Measurements from ENCODE around the gene RAET1G.

RAET1G gene

DNA sequence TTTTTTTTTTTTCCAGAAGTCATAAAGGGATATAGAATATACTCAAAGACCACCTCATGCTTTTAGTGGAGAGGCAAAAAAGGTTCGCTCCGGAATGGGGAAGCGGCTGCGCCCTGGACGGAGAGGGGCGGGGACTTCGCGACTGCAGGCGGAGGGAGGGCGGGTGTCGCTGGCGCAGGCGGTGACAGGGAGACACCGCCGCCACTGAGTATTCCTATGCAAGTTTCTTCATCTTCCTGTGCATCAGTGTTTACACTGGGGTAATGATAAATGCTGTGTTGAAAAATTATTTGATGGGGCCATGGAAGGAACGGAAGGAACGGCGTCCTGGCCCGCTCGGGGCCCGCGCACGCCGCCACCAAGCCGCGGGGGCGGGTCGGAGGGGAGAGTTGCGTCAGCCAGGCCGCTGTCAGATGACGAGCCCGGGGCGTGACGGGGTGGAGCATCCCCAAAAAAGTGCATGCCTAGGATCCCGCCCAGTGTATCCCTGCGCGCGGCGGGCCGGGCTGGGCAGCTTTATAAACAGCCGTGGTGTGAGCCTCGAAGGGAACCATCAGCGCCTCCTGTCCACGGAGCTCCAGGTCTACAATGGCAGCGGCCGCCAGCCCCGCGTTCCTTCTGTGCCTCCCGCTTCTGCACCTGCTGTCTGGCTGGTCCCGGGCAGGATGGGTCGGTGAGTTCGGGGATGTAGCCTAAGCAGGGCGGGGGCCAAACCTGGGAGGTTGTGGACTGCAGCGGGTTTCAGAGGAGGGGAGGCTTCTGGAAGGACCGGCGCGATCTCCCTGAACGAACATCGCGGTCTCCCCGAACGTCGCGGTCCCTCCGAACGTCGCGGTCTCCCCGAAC is 40.8 kb upstream of the RAET1G start, which contains the start of gene ULBP1:
Gene ULBP1, plus strand, starts transcription at position 482 of the 846 bp plus-strand sequence. Its CDS starts 107 bp downstream, at position 589.
- peak; percentile 83 for ATAC-seq (ENCODE audit: insufficient read depth, low read depth)

DNA sequence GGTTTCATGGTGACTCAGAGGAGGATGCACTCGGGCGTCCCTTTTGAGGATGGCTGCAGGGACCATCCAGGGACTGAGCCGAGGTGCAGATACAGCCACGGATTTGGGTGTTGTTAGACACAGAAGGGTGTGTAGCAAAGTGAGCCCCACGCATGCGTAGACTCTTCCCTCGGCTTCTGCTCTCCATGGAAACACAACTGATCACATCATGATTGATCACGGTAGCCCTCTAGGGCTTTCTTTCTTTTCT is 40.2 kb upstream of the RAET1G start:
- H3K4me3 ChIP-seq (ENCODE audit: low read depth in 1 of 2, low read length in 2 of 2): peak overlapping the region; percentile 11 to 59; a peak in 3 of 4 replicates
- H3K9ac ChIP-seq (ENCODE audit: low read depth, low read length): peak overlapping the region; percentile 55

More for the DNA sequence above, 40.8 kb upstream of the RAET1G start, which contains the start of gene ULBP1:
- Histone ChIP-seq H3K4me2 (ENCODE audit: insufficient read depth, low read length) (peak within 1 kb of the TSS; percentile 70), H4K20me1 (ENCODE audit: insufficient read depth, low read length) (no peaks in the 10 kb centered on the region), H3K36me3 (ENCODE audit: insufficient read depth, low read length) (no peaks in the 10 kb centered on the region), H3K4me1 (ENCODE audit: insufficient read depth, low read length) (peaks cover 19% of the 10 kb centered on the region), H3K4me3 (ENCODE audit: low read depth in 1 of 2, low read length in 2 of 2) (peak within 1 kb of the TSS; percentile 11 to 59; a peak in 3 of 4 replicates), H3K9me3 (ENCODE audit: insufficient read depth, low read length, severe bottlenecking) (peaks cover 8% of the 10 kb centered on the region), H3K79me2 (ENCODE audit: insufficient read depth, low read length) (no peaks in the 10 kb centered on the region), H3K27ac (ENCODE audit: low read length) (peak within 1 kb of the TSS; percentile 72), H3K27me3 (ENCODE audit: insufficient read depth, low read length, poor library complexity) (no peaks in the 10 kb centered on the region), H2AFZ (ENCODE audit: low read depth, low read length) (peak within 1 kb of the TSS; percentile 80), H3K9ac (ENCODE audit: low read depth, low read length) (peak within 1 kb of the TSS; percentile 55)
- TF ChIP-seq CTCF (IDR thresholded peaks at IDR 0.05; ENCODE audit: borderline replicate concordance, extremely low read depth, low read length, poor library complexity, severe bottlenecking): no peak
- TF ChIP-seq EZH2 (IDR thresholded peaks at IDR 0.05; ENCODE audit: borderline replicate concordance, low read depth, low read length, severe bottlenecking): no peak
- peak; percentile 82 for DNase-seq

DNA sequence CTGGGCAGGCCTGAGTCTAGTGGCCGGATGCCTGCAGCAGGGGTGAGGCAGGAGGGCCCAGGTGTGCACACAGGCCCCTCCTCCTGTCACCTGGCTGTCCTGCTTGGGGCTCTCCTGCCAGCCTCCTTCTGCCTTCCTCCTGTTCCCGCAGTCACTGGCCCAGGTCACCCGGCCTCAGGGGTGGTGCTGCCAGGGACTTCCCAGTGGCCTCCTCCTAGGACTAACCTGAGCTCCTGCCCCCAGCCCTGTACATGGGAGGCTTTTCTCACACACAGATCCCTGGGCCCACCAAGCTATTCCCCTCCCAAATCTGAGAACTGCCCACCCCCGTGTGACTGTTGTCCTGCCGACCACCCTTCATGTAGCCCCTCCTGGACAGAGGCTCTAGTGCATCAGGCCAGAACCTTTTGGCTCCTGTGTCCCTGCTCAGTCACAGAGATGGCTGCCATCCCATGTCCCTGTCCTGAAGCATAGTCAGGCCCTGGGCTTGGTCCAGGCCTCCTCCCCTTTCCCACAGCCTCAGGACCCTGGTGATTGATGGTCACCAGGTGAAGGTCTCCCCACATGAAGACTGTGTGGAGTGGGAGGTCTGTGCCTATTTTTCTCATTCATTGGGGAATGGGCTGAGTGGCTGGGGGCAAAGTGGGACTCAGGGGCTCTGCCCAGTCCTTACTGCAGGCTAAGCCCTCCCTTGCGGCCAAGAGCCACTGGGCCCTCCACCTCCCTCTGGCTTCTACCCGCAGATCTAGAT is 39.7 kb upstream of the RAET1G start:
- TF ChIP-seq EZH2 (IDR thresholded peaks at IDR 0.05; ENCODE audit: borderline replicate concordance, low read depth, low read length, severe bottlenecking): no peak
- TF ChIP-seq CTCF (IDR thresholded peaks at IDR 0.05; ENCODE audit: borderline replicate concordance, extremely low read depth, low read length, poor library complexity, severe bottlenecking): no peak
- Histone ChIP-seq H4K20me1 (ENCODE audit: insufficient read depth, low read length) (no peaks in the 10 kb centered on the region), H3K27ac (ENCODE audit: low read length) (peak overlapping the region; percentile 72; the same call in 1 of the 2 replicates), H3K9me3 (ENCODE audit: insufficient read depth, low read length, severe bottlenecking) (peaks cover 8% of the 10 kb centered on the region), H3K27me3 (ENCODE audit: insufficient read depth, low read length, poor library complexity) (no peaks in the 10 kb centered on the region), H2AFZ (ENCODE audit: low read depth, low read length) (peak overlapping the region; percentile 80), H3K4me3 (ENCODE audit: low read depth in 1 of 2, low read length in 2 of 2) (peak overlapping the region in 1 of 2 experiments; percentile 59; a peak in 2 of 4 replicates), H3K9ac (ENCODE audit: low read depth, low read length) (peak overlapping the region; percentile 55; the same call in 1 of the 2 replicates), H3K36me3 (ENCODE audit: insufficient read depth, low read length) (no peaks in the 10 kb centered on the region), H3K4me1 (ENCODE audit: insufficient read depth, low read length) (peaks cover 19% of the 10 kb centered on the region), H3K79me2 (ENCODE audit: insufficient read depth, low read length) (no peaks in the 10 kb centered on the region), H3K4me2 (ENCODE audit: insufficient read depth, low read length) (peak overlapping the region; percentile 70)
- no peak for DNase-seq
- ATAC-seq (ENCODE audit: insufficient read depth, low read depth): no peak

More for the DNA sequence above, 40.2 kb upstream of the RAET1G start:
- no peak for DNase-seq
- peak overlapping the region; percentile 72; the same call in 1 of the 2 replicates for H3K27ac ChIP-seq (ENCODE audit: low read length)
- peaks cover 8% of the 10 kb centered on the region for H3K9me3 ChIP-seq (ENCODE audit: insufficient read depth, low read length, severe bottlenecking)
- H3K36me3 ChIP-seq (ENCODE audit: insufficient read depth, low read length): no peaks in the 10 kb centered on the region
- no peaks in the 10 kb centered on the region for H4K20me1 ChIP-seq (ENCODE audit: insufficient read depth, low read length)
- TF ChIP-seq EZH2 (IDR thresholded peaks at IDR 0.05; ENCODE audit: borderline replicate concordance, low read depth, low read length, severe bottlenecking): no peak
- no peak for TF ChIP-seq CTCF (IDR thresholded peaks at IDR 0.05; ENCODE audit: borderline replicate concordance, extremely low read depth, low read length, poor library complexity, severe bottlenecking)
- 0 out of 3 replicates have a peak, but pooled peaks have one; percentile 1 for ATAC-seq (ENCODE audit: insufficient read depth, low read depth)
- peak overlapping the region; percentile 80 for H2AFZ ChIP-seq (ENCODE audit: low read depth, low read length)
- peaks cover 19% of the 10 kb centered on the region for H3K4me1 ChIP-seq (ENCODE audit: insufficient read depth, low read length)
- no peaks in the 10 kb centered on the region for H3K79me2 ChIP-seq (ENCODE audit: insufficient read depth, low read length)
- peak overlapping the region; percentile 70 for H3K4me2 ChIP-seq (ENCODE audit: insufficient read depth, low read length)
- no peaks in the 10 kb centered on the region for H3K27me3 ChIP-seq (ENCODE audit: insufficient read depth, low read length, poor library complexity)

Measured in DND-41 (cell line).